SK-N-SH (cell line): ENCODE measurements around the gene RABL2A. TPM values are rescaled to one million over a fixed set of nuclear protein-coding genes. Genes with fewer than 3 reads are reported as not detected.
"Not testable (repeated sequence)": the region's sequence is repeated elsewhere in the genome, so short reads cannot be mapped to it uniquely, and the experiment has no call there.

Experiments used
- CTCF ChIA-PET: fragments of 300-600, 350-600 bp; formaldehyde crosslinking; extraction: SDS; loops from one replicate; lab custom pipeline; 2021; lab: Yijun Ruan, JAX
- POLR2A ChIA-PET: fragments of 350-600 bp; sonication (Branson Sonifier 250); formaldehyde crosslinking; extraction: SDS; loops from one replicate; lab custom pipeline; 2020; ENCODE audit warnings: antibody characterized with exemption, inconsistent platforms; lab: Yijun Ruan, JAX
- DNase-seq: peaks from one replicate; pipeline ENCODE4 v3.0.0; 2012
- H2AFZ ChIP-seq: fragments of 200-600 bp; sonication (generic); 2 replicates; pipeline ENCODE4 v1.8.1; 2016; ENCODE audit warnings: antibody characterized with exemption, mild to moderate bottlenecking, low read depth
- H3F3A ChIP-seq: fragments of 200-600 bp; sonication (generic); replicated peaks from 2 replicates; pipeline ENCODE3; 2016; ENCODE audit warnings: antibody characterized with exemption, mild to moderate bottlenecking; ENCODE audit not compliant: insufficient read depth
- H3K27ac ChIP-seq, 2 experiments: fragments of 200-500 bp in 1 of 2; fragments of 200-600 bp in 1 of 2; sonication (Bioruptor generic) in 1 of 2; sonication (generic), shearing (Covaris generic) in 1 of 2; 2 replicates each; pipeline versions ENCODE4 v1.5.1 to v1.6.1; 2014 to 2016; ENCODE audit warnings: low read depth in 2 of 2, inconsistent platforms in 1 of 2, low read length in 1 of 2, mild to moderate bottlenecking in 1 of 2, mixed read lengths in 1 of 2
- H3K27me3 ChIP-seq: fragments of 200-600 bp; sonication (generic), shearing (Covaris generic); 2 replicates; pipeline ENCODE4 v1.6.1; 2016; ENCODE audit warnings: mixed run types; ENCODE audit not compliant: insufficient read depth
- H3K36me3 ChIP-seq, 2 experiments: fragments of 200-500 bp in 1 of 2; fragments of 200-600 bp in 1 of 2; sonication (Bioruptor generic) in 1 of 2; sonication (generic) in 1 of 2; replicated peaks in 1 of 2; 2 replicates each; pipeline versions ENCODE3 to v1.5.1; 2014 to 2016; ENCODE audit warnings: low read length in 1 of 2, mild to moderate bottlenecking in 1 of 2; ENCODE audit not compliant: insufficient read depth in 2 of 2, control insufficient read depth in 1 of 2
- H3K4me1 ChIP-seq, 2 experiments: fragments of 200-500 bp in 1 of 2; fragments of 200-600 bp in 1 of 2; sonication (Bioruptor generic) in 1 of 2; sonication (generic), shearing (Covaris generic) in 1 of 2; 2 replicates each; pipeline versions ENCODE4 v1.5.1 to v1.6.1; 2014 to 2016; ENCODE audit warnings: low read depth in 1 of 2, low read length in 1 of 2, mixed run types in 1 of 2; ENCODE audit not compliant: insufficient read depth in 2 of 2, control insufficient read depth in 1 of 2
- H3K4me2 ChIP-seq: fragments of 200-600 bp; sonication (generic), shearing (Covaris generic); 2 replicates; pipeline ENCODE4 v1.6.1; 2017; ENCODE audit warnings: mixed run types
- H3K4me3 ChIP-seq, 2 experiments: fragments of 200-500 bp in 1 of 2; fragments of 200-600 bp in 1 of 2; sonication (Bioruptor generic) in 1 of 2; sonication (generic), shearing (Covaris generic) in 1 of 2; 2 replicates each; pipeline versions ENCODE4 v1.5.1 to v1.8.1; 2014 to 2016; ENCODE audit warnings: low read depth in 2 of 2, inconsistent platforms in 1 of 2, low read length in 1 of 2, mild to moderate bottlenecking in 1 of 2, mixed read lengths in 1 of 2, moderate library complexity in 1 of 2
- H3K79me2 ChIP-seq: fragments of 200-600 bp; sonication (generic); 2 replicates; pipeline ENCODE4 v1.8.1; 2017; ENCODE audit warnings: mild to moderate bottlenecking; ENCODE audit not compliant: insufficient read depth
- H3K9ac ChIP-seq: fragments of 200-600 bp; sonication (generic); 2 replicates; pipeline ENCODE4 v1.6.1; 2017; ENCODE audit warnings: mixed run types
- H3K9me2 ChIP-seq: fragments of 200-600 bp; sonication (generic); 2 replicates; pipeline ENCODE4 v1.6.1; 2017; ENCODE audit warnings: mixed run types
- H3K9me3 ChIP-seq: fragments of 200-600 bp; sonication (generic); 2 replicates; pipeline ENCODE4 v1.6.1; 2017; ENCODE audit warnings: mixed run types, mild to moderate bottlenecking, moderate library complexity
- H4K20me1 ChIP-seq: fragments of 200-600 bp; sonication (generic); 2 replicates; pipeline ENCODE4 v1.6.1; 2017; ENCODE audit warnings: mild to moderate bottlenecking, mixed run types; ENCODE audit not compliant: insufficient read depth
- CTCF ChIP-seq: fragments of 200-600 bp; sonication (generic); IDR thresholded peaks from 2 replicates; pipeline ENCODE4 v1.6.1; 2017; ENCODE audit warnings: antibody characterized with exemption, mild to moderate bottlenecking, moderate library complexity
- WGBS: methylation state at CpG from one replicate; pipeline ENCODE4 v1.1.6; 2017; ENCODE audit warnings: low lambda C conversion rate; 5-methylcytosine and 5-hydroxymethylcytosine counted together
- polyA plus RNA-seq, 3 experiments: library from polyadenylated mRNA; depleted of rRNA; stranded (reverse); fragments of >200 nt; gene quantifications; 2 replicates each; pipeline ENCODE4 v1.2.3, GENCODE V29; 2012

The RABL2A gene
- polyA plus RNA-seq, 1 of the 3 experiments (the other 2 are of a cell fraction), result 26.4 TPM

- H3K36me3 ChIP-seq, H3K9me3 ChIP-seq, H3K27me3 ChIP-seq, DNase-seq, H3K27ac ChIP-seq, H3K9me2 ChIP-seq, H3K4me1 ChIP-seq, H2AFZ ChIP-seq, H3K4me3 ChIP-seq, H3K9ac ChIP-seq, CTCF ChIA-PET, H3F3A ChIP-seq, H3K79me2 ChIP-seq, H4K20me1 ChIP-seq, H3K4me2 ChIP-seq, POLR2A ChIA-PET: not testable (repeated sequence)
- 46% methylated on average over 3 of the region's 3 CpGs for WGBS
- peak; percentile 63 for TF ChIP-seq CTCF
These were observed 39.9 kb upstream of the RABL2A start for GRCh38 chr2:113587201-113587600.

- H3K27ac ChIP-seq, H3K9me2 ChIP-seq, POLR2A ChIA-PET, CTCF ChIA-PET, H3K79me2 ChIP-seq, H2AFZ ChIP-seq, DNase-seq, H4K20me1 ChIP-seq, H3K4me3 ChIP-seq, H3F3A ChIP-seq, H3K27me3 ChIP-seq, H3K36me3 ChIP-seq, H3K9ac ChIP-seq, H3K9me3 ChIP-seq, H3K4me2 ChIP-seq, H3K4me1 ChIP-seq: not testable (repeated sequence)
- 60% methylated on average over 1 of the region's 7 CpGs for WGBS
These were observed 37.5 kb upstream of the RABL2A start for GRCh38 chr2:113589591-113589990.

GRCh38 chr2:113591926-113592325 lies 35.1 kb upstream of the RABL2A start:
- H4K20me1 ChIP-seq, H3K27ac ChIP-seq, CTCF ChIA-PET, H3K27me3 ChIP-seq, H3K9ac ChIP-seq, H2AFZ ChIP-seq, H3K4me1 ChIP-seq, H3K79me2 ChIP-seq, H3K9me2 ChIP-seq, H3K4me2 ChIP-seq, H3K36me3 ChIP-seq, H3F3A ChIP-seq, H3K4me3 ChIP-seq, POLR2A ChIA-PET, DNase-seq, H3K9me3 ChIP-seq: not testable (repeated sequence)
- WGBS, result no CpG with 5 or more reads among the region's 9 CpGs

- H3K27me3 ChIP-seq, DNase-seq, H3K9ac ChIP-seq, H3K4me2 ChIP-seq, H3K9me2 ChIP-seq, H4K20me1 ChIP-seq, CTCF ChIA-PET, H3K36me3 ChIP-seq, H3F3A ChIP-seq, H3K27ac ChIP-seq, H3K4me3 ChIP-seq, H3K4me1 ChIP-seq, H2AFZ ChIP-seq, H3K9me3 ChIP-seq, POLR2A ChIA-PET, H3K79me2 ChIP-seq: not testable (repeated sequence)
- WGBS, result 83% methylated on average over 2 of the region's 6 CpGs
These were observed 33.8 kb upstream of the RABL2A start for GRCh38 chr2:113593280-113593679.

- H3K27ac ChIP-seq, H3K9me3 ChIP-seq, H3K4me3 ChIP-seq, H3K4me1 ChIP-seq, DNase-seq, H3K27me3 ChIP-seq, H3K9ac ChIP-seq, H3F3A ChIP-seq, POLR2A ChIA-PET, H4K20me1 ChIP-seq, H3K9me2 ChIP-seq, H3K79me2 ChIP-seq, CTCF ChIA-PET, H3K36me3 ChIP-seq, H2AFZ ChIP-seq, H3K4me2 ChIP-seq: not testable (repeated sequence)
- WGBS, result no CpG with 5 or more reads among the region's 10 CpGs
These were observed 31.3 kb upstream of the RABL2A start for GRCh38 chr2:113595725-113596124.

- H3K4me1 ChIP-seq, H3K27ac ChIP-seq, H3K9me2 ChIP-seq, POLR2A ChIA-PET, DNase-seq, H3F3A ChIP-seq, H3K27me3 ChIP-seq, H3K4me2 ChIP-seq, H3K36me3 ChIP-seq, H3K79me2 ChIP-seq, H4K20me1 ChIP-seq, H2AFZ ChIP-seq, H3K9me3 ChIP-seq, H3K4me3 ChIP-seq, CTCF ChIA-PET, H3K9ac ChIP-seq: not testable (repeated sequence)
- 94% methylated on average over 3 of the region's 10 CpGs for WGBS
These were observed 29.9 kb upstream of the RABL2A start for GRCh38 chr2:113597164-113597563.
